H9 (cell line): ENCODE results near the gene ABCB1. TPM values are rescaled to one million over a fixed set of nuclear protein-coding genes. Genes with fewer than 3 reads are reported as not detected.

ENCODE experiments used
- DNase-seq: peaks from one replicate; pipeline ENCODE4 v3.0.0-alpha.2; 2017
- H2AFZ ChIP-seq: one replicate; pipeline ENCODE4 v1.6.1; 2013; ENCODE audit warnings: mild to moderate bottlenecking, low read length, control low read depth, moderate library complexity
- H2AK5ac ChIP-seq: 2 replicates; pipeline ENCODE4 v1.6.1; 2013; ENCODE audit warnings: low read length, control low read depth, mixed read lengths; ENCODE audit not compliant: insufficient read length
- H2BK120ac ChIP-seq: one replicate; pipeline ENCODE4 v1.6.1; 2013; ENCODE audit warnings: low read depth, mild to moderate bottlenecking, low read length, control low read depth, inconsistent platforms; ENCODE audit not compliant: poor library complexity, severe bottlenecking
- H2BK12ac ChIP-seq: 2 replicates; pipeline ENCODE4 v1.6.1; 2013; ENCODE audit warnings: low read length, control low read depth, mixed read lengths, low read depth; ENCODE audit not compliant: insufficient read length
- H2BK15ac ChIP-seq: 2 replicates; pipeline ENCODE4 v1.6.1; 2013; ENCODE audit warnings: low read depth, low read length, control low read depth
- H2BK20ac ChIP-seq: one replicate; pipeline ENCODE4 v1.6.1; 2013; ENCODE audit warnings: low read depth, mild to moderate bottlenecking, low read length, control low read depth, inconsistent platforms; ENCODE audit not compliant: poor library complexity, severe bottlenecking
- H2BK5ac ChIP-seq: 2 replicates; pipeline ENCODE4 v1.6.1; 2013; ENCODE audit warnings: low read length, control low read depth, mixed read lengths; ENCODE audit not compliant: insufficient read length
- H3K14ac ChIP-seq: 2 replicates; pipeline ENCODE4 v1.6.1; 2013; ENCODE audit warnings: low read length, control low read depth; ENCODE audit not compliant: insufficient read depth
- H3K18ac ChIP-seq: 2 replicates; pipeline ENCODE4 v1.6.1; 2013; ENCODE audit warnings: low read depth, mild to moderate bottlenecking, mixed read lengths, low read length, control low read depth; ENCODE audit not compliant: insufficient read length
- H3K23ac ChIP-seq: 2 replicates; pipeline ENCODE4 v1.6.1; 2013; ENCODE audit warnings: low read length, control low read depth, mixed read lengths, low read depth; ENCODE audit not compliant: insufficient read length
- H3K23me2 ChIP-seq: 2 replicates; pipeline ENCODE4 v1.6.1; 2013; ENCODE audit warnings: low read depth, mild to moderate bottlenecking, mixed read lengths, low read length, control low read depth; ENCODE audit not compliant: insufficient read length, poor library complexity, severe bottlenecking
- H3K27ac ChIP-seq: 2 replicates; pipeline ENCODE4 v1.5.1; 2013; ENCODE audit warnings: low read length, control low read depth, mixed read lengths, low read depth; ENCODE audit not compliant: insufficient read length
- H3K27me3 ChIP-seq: 2 replicates; pipeline ENCODE4 v1.6.1; 2013; ENCODE audit warnings: low read length, control low read depth, inconsistent platforms; ENCODE audit not compliant: insufficient read depth
- H3K4ac ChIP-seq: 2 replicates; pipeline ENCODE4 v1.6.1; 2013; ENCODE audit warnings: low read depth, mild to moderate bottlenecking, control low read depth, inconsistent platforms, low read length, moderate library complexity
- H3K4me1 ChIP-seq: 2 replicates; pipeline ENCODE4 v1.6.1; 2013; ENCODE audit warnings: low read length, control low read depth, inconsistent platforms; ENCODE audit not compliant: insufficient read depth
- H3K4me2 ChIP-seq: 2 replicates; pipeline ENCODE4 v1.6.1; 2013; ENCODE audit warnings: low read length, control low read depth, mixed read lengths; ENCODE audit not compliant: insufficient read length, insufficient read depth
- H3K56ac ChIP-seq: 2 replicates; pipeline ENCODE4 v1.6.1; 2013; ENCODE audit warnings: low read depth, mild to moderate bottlenecking, mixed read lengths, low read length, control low read depth; ENCODE audit not compliant: insufficient read length
- H3K79me1 ChIP-seq: 2 replicates; pipeline ENCODE4 v1.6.1; 2013; ENCODE audit warnings: low read depth, mild to moderate bottlenecking, moderate library complexity, low read length, control low read depth, inconsistent platforms; ENCODE audit not compliant: insufficient read depth, poor library complexity, severe bottlenecking
- H3K79me2 ChIP-seq: 2 replicates; pipeline ENCODE4 v1.6.1; 2013; ENCODE audit warnings: low read length, control low read depth, inconsistent platforms; ENCODE audit not compliant: insufficient read depth
- H3K9ac ChIP-seq: 2 replicates; pipeline ENCODE4 v1.6.1; 2013; ENCODE audit warnings: low read length, control low read depth, mixed read lengths; ENCODE audit not compliant: insufficient read length; ENCODE audit errors: extremely low read depth
- H3K9me3 ChIP-seq: one replicate; pipeline ENCODE4 v1.6.1; 2013; ENCODE audit warnings: low read depth, low read length, inconsistent platforms; ENCODE audit not compliant: control insufficient read depth
- H3T11ph ChIP-seq: one replicate; pipeline ENCODE4 v1.6.1; 2013; ENCODE audit warnings: mild to moderate bottlenecking, low read length, control low read depth, inconsistent platforms
- H4K20me1 ChIP-seq: one replicate; pipeline ENCODE4 v1.6.1; 2013; ENCODE audit not compliant: control insufficient read depth, insufficient read length, insufficient read depth
- H4K5ac ChIP-seq: 2 replicates; pipeline ENCODE4 v1.6.1; 2013; ENCODE audit warnings: low read depth, mild to moderate bottlenecking, mixed read lengths, low read length, control low read depth; ENCODE audit not compliant: insufficient read length
- H4K8ac ChIP-seq: replicated peaks from 2 replicates; pipeline ENCODE4 v1.6.1; 2013; ENCODE audit warnings: low read length, control low read depth, mixed read lengths, low read depth; ENCODE audit not compliant: insufficient read length
- H4K91ac ChIP-seq: 2 replicates; pipeline ENCODE4 v1.6.1; 2013; ENCODE audit warnings: low read depth, mild to moderate bottlenecking, moderate library complexity, mixed read lengths, low read length, control low read depth; ENCODE audit not compliant: insufficient read length
- H3K27ac Mint-ChIP-seq, 3 experiments: 2 replicates in 2 of 3; 3 replicates in 1 of 3; pipeline ENCODE4 v1.8.0; 2020 to 2021; ENCODE audit warnings: mixed read lengths in 3 of 3, mild to moderate bottlenecking in 1 of 3, moderate library complexity in 1 of 3
- H3K27me3 Mint-ChIP-seq: 2 replicates; pipeline ENCODE4 v1.8.0; 2021; ENCODE audit warnings: low read depth, mild to moderate bottlenecking, moderate library complexity, mixed read lengths
- H3K36me3 Mint-ChIP-seq, 3 experiments: 2 replicates in 2 of 3; 3 replicates in 1 of 3; pipeline ENCODE4 v1.8.0; 2020 to 2021; ENCODE audit warnings: low read depth in 3 of 3, mixed read lengths in 3 of 3; ENCODE audit not compliant: insufficient read depth in 1 of 3
- H3K4me1 Mint-ChIP-seq, 2 experiments: 2 replicates each; pipeline ENCODE4 v1.8.0; 2020; ENCODE audit warnings: mixed read lengths in 2 of 2
- H3K4me3 Mint-ChIP-seq, 2 experiments: 2 replicates in 1 of 2; 3 replicates in 1 of 2; pipeline ENCODE4 v1.8.0; 2020 to 2021; ENCODE audit warnings: mild to moderate bottlenecking in 2 of 2, mixed read lengths in 2 of 2, moderate library complexity in 1 of 2
- H3K9me3 Mint-ChIP-seq, 2 experiments: 2 replicates in 1 of 2; 3 replicates in 1 of 2; pipeline ENCODE4 v1.8.0; 2020; ENCODE audit warnings: mild to moderate bottlenecking in 2 of 2, mixed read lengths in 2 of 2, moderate library complexity in 1 of 2
- WGBS: extraction: QIAGEN DNeasy Blood & Tissue Kit; methylation state at CpG from one replicate; pipeline ENCODE4 v1.1.7; 2013; ENCODE audit warnings: missing lambda C conversion rate, low lambda C conversion rate, mixed read lengths; ENCODE audit not compliant: insufficient read length; ENCODE audit errors: extremely low coverage; 5-methylcytosine and 5-hydroxymethylcytosine counted together
- total RNA-seq: library from RNA; stranded (reverse); gene quantifications from 2 replicates; pipeline ENCODE4 v1.2.1, GENCODE V29; 2021
- TF ChIP-seq, protein P1 (sequence below): fragments of 200-600 bp; sonication (generic); conservative IDR thresholded peaks from 3 replicates; pipeline ENCODE4 v1.8.0; 2021; ENCODE audit warnings: antibody characterized with exemption, mild to moderate bottlenecking

The ABCB1 gene
- total RNA-seq, 1 experiment from 2014 or later, result 0.33 TPM

DNA sequence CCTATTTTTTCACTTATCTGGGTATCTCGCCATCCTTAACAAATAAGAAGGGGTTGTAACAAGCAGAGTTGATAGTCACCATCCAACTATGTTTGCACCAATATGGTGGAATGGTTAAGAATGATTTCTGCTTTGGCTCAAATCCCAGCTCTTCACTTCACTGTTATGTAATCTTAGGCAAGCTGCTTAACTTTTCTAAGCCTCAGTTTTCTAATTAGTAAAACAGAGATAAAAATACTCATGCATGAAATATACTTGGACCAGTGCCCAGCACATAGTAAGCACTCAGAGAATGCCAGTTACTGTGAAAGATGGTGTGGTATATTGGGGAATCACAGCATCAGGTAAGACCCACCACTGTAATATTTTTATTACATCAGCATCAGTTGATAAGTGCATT is 33.6 kb downstream of the ABCB1 start:
- H3K36me3 Mint-ChIP-seq, result no peaks in the 10 kb centered on the region; a peak in 1 of 7 replicates
- Histone ChIP-seq H2BK20ac (no peak overlapping the region), H2AFZ (no peak overlapping the region), H3T11ph (no peak overlapping the region), H2BK12ac (no peak overlapping the region), H3K79me2 (no peaks in the 10 kb centered on the region), H3K23ac (no peak overlapping the region), H4K5ac (no peak overlapping the region), H3K9me3 (no peaks in the 10 kb centered on the region), H4K91ac (no peak overlapping the region), H4K8ac (no peak overlapping the region), H3K4me1 (peaks cover 3% of the 10 kb centered on the region; the same call in 1 of the 2 replicates), H4K20me1 (no peaks in the 10 kb centered on the region), H2BK5ac (no peak overlapping the region), H2BK120ac (no peak overlapping the region), H3K56ac (no peak overlapping the region), H3K18ac (no peak overlapping the region), H3K4me2 (no peak overlapping the region), H3K79me1 (no peaks in the 10 kb centered on the region), H3K9ac (no peak overlapping the region), H3K23me2 (no peaks in the 10 kb centered on the region), H3K27ac (no peak overlapping the region), H2AK5ac (no peak overlapping the region), H2BK15ac (no peak overlapping the region), H3K27me3 (no peaks in the 10 kb centered on the region), H3K4ac (no peak overlapping the region), H3K14ac (no peak overlapping the region)
- H3K4me1 Mint-ChIP-seq, result peaks cover 11 to 16% of the 10 kb centered on the region in 2 experiments
- no peaks in the 10 kb centered on the region for H3K9me3 Mint-ChIP-seq
- DNase-seq, result no peak
- TF ChIP-seq, protein P1, sequence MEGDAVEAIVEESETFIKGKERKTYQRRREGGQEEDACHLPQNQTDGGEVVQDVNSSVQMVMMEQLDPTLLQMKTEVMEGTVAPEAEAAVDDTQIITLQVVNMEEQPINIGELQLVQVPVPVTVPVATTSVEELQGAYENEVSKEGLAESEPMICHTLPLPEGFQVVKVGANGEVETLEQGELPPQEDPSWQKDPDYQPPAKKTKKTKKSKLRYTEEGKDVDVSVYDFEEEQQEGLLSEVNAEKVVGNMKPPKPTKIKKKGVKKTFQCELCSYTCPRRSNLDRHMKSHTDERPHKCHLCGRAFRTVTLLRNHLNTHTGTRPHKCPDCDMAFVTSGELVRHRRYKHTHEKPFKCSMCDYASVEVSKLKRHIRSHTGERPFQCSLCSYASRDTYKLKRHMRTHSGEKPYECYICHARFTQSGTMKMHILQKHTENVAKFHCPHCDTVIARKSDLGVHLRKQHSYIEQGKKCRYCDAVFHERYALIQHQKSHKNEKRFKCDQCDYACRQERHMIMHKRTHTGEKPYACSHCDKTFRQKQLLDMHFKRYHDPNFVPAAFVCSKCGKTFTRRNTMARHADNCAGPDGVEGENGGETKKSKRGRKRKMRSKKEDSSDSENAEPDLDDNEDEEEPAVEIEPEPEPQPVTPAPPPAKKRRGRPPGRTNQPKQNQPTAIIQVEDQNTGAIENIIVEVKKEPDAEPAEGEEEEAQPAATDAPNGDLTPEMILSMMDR, result no peak
- H3K27me3 Mint-ChIP-seq, result no peaks in the 10 kb centered on the region
- no CpG with 5 or more reads among the region's 1 CpG for WGBS
- no peak overlapping the region; a peak in 1 of 7 replicates for H3K27ac Mint-ChIP-seq
- H3K4me3 Mint-ChIP-seq, result no peak overlapping the region
